HG03378 (cell line): ENCODE results near the gene SUN5.

ENCODE experiments used
- ATAC-seq: cut with Tn5 transposase; IDR thresholded peaks from one replicate; pipeline ENCODE4 v1.9.1; 2021; ENCODE audit warnings: mild to moderate bottlenecking, moderate library complexity; ENCODE audit not compliant: unreplicated experiment

SUN5 gene

GRCh38 chr20:32997431-32997830 is 6.8 kb downstream of the SUN5 start:
- ATAC-seq: no peak

GRCh38 chr20:32995802-32996201 is 8.4 kb downstream of the SUN5 start:
- ATAC-seq: no peak

GRCh38 chr20:32993496-32994050 is 10.7 kb downstream of the SUN5 start:
- ATAC-seq: no peak

GRCh38 chr20:32991792-32992641 is 12.2 kb downstream of the SUN5 start:
- ATAC-seq: no peak

GRCh38 chr20:32991383-32991782 is 12.8 kb downstream of the SUN5 start:
- ATAC-seq: no peak

GRCh38 chr20:32990426-32990825 is 13.8 kb downstream of the SUN5 start:
- ATAC-seq: no peak

GRCh38 chr20:32989507-32990283 is 14.5 kb downstream of the SUN5 start:
- ATAC-seq: no peak

GRCh38 chr20:32988008-32988407 is 16.2 kb downstream of the SUN5 start:
- ATAC-seq: no peak

GRCh38 chr20:32987044-32987825 is 17.0 kb downstream of the SUN5 start:
- ATAC-seq: no peak

- no peak for ATAC-seq
Measured at GRCh38 chr20:32986331-32986966, 17.8 kb downstream of the SUN5 start.

- ATAC-seq: no peak
Measured at GRCh38 chr20:32985596-32985995, 18.6 kb downstream of the SUN5 start.

GRCh38 chr20:32984631-32985354 is 19.4 kb downstream of the SUN5 start:
- ATAC-seq: no peak

GRCh38 chr20:32984196-32984595 is 20.0 kb downstream of the SUN5 start:
- ATAC-seq: no peak

GRCh38 chr20:32983459-32984112 is 20.6 kb downstream of the SUN5 start:
- ATAC-seq: no peak

GRCh38 chr20:32982617-32983458 is 21.4 kb downstream of the SUN5 start:
- ATAC-seq: no peak

GRCh38 chr20:32980990-32981389 is 23.2 kb downstream of the SUN5 start:
- ATAC-seq: no peak

- ATAC-seq: no peak
Measured at GRCh38 chr20:32980131-32980941, 23.9 kb downstream of the SUN5 start.
